Measurements from ENCODE around the gene BPIFA3. TPM values are rescaled to one million over a fixed set of nuclear protein-coding genes. Genes with fewer than 3 reads are reported as not detected.
"Not testable (repeated sequence)": the region's sequence is repeated elsewhere in the genome, so short reads cannot be mapped to it uniquely, and the experiment has no call there.

Gene BPIFA3
- not detected for total RNA-seq

DNA sequence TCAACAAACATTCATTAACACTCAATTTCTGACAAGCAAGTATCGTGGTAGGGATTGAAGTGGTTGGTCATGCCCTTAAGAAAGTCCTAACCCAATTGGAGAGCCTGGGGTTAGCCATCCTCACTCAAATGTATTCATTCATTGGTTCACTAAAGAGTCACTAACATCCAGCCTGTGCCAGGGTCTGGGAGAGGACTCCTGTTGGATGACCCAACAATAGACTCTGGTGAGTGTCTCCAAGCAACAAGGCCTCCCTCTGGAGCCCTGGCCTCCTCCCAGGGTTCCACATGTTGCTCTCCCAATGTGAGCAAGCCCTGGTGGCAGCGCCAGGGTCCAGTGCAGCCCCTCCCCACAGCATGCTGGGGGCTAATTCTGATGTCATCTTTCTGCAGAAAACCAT, at the start of gene BPIFA3:
Gene BPIFA3 (plus strand): TSS at position 301 of the 400 bp plus-strand sequence. CDS start 185 bp downstream, outside the sequence.
- no peak for DNase-seq

DNA sequence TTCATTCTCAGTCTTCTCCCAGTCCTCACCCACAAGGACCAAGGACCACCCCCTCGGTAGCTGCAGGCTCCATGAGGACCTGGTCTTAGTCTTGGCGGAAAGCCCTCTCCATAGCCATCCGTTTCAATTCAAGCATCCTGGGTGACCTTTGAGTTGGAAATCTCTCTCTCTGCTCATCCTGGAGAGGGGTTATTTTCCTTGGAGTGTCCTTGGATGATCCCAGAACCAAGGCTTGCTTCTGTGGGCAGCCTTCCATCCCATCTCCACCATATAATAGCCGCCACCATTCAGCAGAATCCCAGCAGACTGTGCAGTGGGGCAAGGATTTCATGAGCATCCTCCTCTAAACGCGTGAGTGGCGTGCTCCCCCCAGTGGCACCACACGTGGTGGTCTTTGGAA, 49.3 kb upstream of the BPIFA3 start, which contains the start of gene BPIFA2:
Gene BPIFA2 (plus strand): TSS at position 301 of the 400 bp plus-strand sequence. CDS start 987 bp downstream, outside the sequence.
- no peak for DNase-seq

DNA sequence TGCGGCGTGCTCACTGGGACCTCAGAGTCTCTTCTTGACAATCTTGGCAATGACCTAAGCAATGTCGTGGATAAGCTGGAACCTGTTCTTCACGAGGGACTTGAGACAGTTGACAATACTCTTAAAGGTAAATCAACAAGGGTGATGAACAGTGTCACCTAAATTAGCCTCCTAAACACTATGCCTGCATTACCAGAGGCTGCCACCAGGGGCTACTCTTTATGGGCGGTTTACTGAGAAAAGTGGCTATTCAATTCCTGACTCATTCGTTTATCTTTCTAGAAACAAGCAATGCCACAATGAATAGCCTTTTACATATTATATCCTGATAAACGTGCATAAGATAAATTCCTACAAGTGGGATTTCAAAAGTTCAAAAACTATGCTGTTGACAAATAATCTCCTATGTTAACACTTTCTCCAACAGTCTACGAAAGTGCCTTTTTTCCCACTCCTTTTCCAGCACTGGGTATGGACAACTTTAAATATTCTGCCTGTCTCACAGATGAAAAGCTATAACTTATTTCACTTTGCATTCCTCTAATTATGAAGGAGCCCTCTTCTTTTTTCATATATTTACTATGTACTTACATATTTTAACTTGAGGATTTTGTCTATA, 47.9 kb upstream of the BPIFA3 start:
- no peak for DNase-seq

DNA sequence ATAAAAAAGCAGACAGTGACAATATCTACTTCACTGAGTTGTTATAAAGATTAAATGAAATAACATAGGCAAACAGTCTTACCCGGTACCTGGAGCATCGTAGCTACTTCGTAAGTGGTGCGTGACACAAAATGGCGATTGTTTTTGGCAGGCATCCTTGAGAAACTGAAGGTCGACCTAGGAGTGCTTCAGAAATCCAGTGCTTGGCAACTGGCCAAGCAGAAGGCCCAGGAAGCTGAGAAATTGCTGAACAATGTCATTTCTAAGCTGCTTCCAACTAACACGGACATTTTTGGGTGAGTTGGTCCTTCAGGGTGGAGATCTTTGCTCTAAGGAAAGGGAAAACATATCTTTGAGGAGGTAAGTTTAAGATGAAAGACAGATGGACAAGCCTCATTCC, 44.4 kb upstream of the BPIFA3 start:
- DNase-seq, result no peak

DNA sequence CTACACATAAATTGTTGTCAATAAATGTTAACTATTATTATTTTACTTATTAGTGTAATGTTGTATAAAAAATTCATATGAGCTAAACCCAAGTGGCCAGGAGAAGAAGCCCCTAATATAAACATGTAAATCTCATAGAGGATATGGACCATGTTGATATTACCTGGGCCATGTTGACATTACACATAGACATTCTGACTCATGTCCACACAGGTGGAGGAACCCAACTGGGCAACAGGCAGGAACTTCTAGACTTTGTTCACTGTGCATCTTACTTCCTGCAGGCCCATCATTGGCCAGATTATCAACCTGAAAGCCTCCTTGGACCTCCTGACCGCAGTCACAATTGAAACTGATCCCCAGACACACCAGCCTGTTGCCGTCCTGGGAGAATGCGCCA, 42.0 kb upstream of the BPIFA3 start:
- DNase-seq, result no peak

DNA sequence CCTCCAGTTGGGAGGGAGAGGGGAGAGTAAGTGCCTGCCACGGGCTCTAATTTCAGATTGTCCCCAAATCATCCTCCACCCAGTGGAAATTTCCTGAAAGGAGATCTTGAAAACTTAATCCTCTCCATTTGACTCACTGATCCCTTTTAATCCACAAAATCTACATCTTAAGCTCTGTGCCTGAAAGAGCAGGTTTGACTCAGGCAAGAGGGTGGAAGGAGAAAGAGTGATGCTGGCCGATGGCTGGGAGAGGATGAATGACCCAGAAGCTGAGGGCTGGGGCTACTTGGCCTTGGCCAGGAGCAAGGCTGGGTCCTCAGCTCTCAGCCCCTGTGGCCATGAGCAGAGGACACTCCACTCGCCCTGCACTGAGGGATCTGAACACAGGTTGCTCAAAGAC, 41.1 kb upstream of the BPIFA3 start:
- DNase-seq, result no peak

DNA sequence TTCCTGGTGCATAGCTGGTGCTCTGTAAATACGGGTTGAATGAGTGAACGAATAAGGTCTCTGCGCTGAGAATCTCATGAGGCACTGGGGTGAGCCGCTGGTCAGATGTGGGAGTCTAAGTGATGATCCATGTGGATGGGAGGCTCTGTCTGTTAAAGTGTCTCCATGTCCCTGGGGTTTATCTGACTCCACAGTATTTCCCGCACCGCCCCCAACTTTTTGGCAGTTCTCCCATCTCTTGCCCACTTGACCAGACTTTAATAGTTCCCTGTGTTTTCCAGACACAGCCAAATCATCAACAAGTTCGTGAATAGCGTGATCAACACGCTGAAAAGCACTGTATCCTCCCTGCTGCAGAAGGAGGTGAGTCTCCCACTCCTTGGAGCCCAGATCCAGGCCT, 39.3 kb upstream of the BPIFA3 start:
- no peak for DNase-seq

DNA sequence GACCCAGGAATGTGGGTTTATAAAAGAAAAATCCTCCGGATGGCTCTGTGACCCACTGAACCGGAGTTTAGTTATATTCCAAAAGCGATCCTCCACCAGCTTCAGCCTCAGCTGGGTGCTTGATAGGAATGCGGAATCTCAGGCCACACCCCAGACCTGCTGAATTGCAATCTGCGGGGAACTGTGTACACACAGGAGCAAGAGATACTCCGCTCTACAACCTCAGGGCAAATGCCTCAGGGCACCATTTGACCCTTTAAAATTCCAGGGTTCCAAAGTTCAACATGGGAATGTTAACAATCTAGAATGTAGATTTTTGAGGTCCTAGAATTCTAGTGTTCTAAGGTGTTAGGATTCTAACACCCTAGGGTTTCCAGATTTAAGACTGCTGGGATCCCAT, 38.4 kb upstream of the BPIFA3 start:
- DNase-seq, result no peak

DNA sequence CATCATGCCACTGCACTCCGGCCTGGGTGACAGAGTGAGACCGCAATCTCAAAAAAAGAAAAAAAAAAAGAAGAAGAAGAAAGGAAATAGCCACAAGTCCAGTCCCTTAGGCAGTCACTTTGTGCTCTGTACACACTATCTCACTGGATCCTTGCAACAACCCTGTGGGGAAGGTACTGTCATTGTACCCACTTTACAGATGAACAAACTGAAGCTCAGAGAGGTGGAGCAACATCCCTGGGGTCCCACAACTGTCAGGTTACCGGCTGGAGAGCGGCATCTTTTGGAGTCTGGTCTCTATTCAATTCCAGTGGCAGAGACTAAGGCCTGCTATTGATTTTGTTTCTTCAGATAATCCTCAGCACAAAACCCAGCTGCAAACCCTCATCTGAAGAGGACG, 37.0 kb upstream of the BPIFA3 start:
- DNase-seq, result no peak

DNA sequence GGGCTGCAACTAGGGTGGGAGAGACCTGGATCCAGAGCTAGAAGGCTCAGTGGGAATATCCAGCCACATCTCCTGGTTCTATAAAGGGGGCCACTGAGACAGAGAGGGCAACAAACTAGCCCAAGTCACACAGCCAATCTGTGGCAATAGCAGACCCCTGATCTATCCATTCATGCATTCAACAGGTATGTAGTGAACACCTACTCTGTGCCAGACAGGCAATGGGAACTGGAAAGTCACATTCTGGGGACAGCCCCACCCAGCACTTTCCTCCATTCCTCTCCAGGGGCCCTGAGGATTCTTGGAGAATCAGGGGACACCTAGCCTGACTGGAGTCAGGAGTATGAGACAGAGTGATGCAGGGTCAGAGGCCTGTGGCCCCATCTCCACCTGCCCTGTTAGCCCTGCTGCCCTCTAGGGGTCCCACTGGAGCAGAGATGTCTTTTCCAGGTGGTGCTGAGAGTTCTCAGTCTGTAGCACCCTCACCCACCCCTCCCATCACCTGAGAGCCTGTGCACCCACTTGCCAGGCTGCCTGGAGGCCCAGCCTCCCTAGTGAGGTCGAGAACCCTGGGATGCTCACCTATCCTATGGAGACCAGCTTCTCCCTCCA, 35.6 kb upstream of the BPIFA3 start:
- no peak for DNase-seq

DNA sequence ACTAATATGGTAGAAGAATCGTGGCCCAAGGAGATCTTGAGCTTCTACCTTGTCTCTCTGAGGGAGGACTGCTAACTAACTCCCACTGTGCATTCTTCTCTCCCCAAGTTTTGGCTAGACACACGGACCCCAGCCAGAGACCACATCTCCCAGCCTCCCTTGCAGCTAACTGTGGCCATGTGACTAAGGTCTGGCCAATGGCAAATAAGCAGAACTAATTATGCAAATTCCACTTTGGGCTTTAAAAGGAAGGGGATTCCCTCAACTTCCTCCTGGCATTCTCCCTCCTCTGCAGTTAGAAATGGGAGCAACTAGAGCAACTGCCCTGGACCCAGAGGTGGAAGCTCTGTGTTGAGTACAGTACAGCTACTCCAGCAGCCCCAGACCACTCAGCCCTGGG, 33.8 kb upstream of the BPIFA3 start:
- no peak for DNase-seq

DNA sequence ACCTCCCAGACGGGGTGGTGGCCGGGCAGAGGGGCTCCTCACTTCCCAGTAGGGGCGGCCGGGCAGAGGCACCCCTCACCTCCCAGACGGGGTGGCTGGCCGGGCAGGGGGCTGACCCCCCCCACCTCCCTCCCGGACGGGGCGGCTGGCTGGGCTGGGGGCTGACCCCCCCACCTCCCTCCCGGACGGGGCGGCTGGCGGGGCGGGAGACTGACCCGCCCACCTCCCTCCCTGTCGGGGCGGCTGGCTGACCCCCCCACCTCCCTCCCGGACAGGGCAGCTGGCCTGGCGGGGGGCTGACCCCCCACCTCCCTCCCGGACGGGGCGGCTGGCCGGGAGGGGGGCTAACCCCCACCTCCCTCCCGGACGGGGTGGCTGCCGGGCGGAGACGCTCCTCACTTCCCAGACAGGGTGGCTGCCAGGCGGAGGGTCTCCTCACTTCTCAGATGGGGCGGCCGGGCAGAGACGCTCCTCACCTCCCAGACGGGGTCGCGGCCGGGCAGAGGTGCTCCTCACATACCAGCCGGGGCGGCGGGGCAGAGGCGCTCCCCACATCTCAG, 32.0 kb upstream of the BPIFA3 start:
- not testable (repeated sequence) for DNase-seq

DNA sequence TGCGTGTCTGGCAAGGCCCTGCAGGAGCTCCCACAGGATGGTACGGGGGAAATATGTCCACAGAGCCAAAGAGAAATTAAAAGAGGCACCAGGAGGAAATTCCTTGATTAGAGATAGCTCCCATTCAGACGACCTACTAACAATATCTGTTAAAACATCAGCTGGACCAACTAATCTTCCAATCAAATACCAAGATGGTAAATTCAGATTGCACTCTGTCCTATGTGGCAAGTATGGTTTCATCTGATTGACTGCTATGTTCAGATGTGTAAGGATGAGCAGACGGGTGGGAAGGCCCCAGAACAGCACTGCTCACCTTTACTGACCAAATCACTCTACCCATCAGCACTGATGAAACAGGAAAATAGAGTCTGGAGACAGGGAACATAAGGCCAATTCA, 29.7 kb upstream of the BPIFA3 start:
- no peak for DNase-seq

DNA sequence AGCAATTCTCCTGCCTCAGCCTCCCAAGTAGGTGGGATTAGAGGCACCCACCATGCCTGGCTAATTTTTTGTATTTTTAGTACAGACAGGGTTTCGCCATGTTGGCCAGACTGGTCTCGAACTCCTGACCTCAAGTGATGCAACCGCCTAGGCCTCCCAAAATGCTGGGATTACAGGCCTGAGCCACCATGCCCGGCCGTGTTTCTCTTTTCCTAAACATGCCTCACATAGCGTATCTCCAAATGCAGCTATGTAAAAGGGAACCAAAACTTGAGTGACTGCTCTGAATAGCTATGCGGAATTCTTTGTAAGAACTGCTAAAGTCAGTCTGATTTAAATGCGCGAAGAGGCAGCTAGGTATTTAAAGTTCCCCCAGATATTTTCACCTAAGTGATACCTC, 28.7 kb upstream of the BPIFA3 start:
- DNase-seq, result no peak

DNA sequence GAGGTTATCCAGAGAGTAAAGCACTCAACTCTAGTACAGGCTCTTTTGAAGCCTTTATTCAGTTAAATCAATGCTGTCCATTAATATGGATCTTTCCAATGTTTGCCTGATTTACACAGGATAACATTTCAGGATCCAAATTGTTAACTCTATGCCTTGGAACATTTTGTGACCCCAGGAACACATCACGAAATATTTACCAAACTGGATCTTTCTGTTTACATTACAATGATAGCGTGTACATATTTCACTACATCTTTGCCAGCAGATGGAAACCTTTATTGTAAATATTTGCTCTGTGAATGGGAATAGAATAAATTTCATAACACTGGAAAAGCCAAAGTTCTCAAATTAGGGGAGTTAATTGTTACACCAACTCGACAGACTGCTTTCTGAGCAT, 25.7 kb upstream of the BPIFA3 start:
- DNase-seq, result no peak

DNA sequence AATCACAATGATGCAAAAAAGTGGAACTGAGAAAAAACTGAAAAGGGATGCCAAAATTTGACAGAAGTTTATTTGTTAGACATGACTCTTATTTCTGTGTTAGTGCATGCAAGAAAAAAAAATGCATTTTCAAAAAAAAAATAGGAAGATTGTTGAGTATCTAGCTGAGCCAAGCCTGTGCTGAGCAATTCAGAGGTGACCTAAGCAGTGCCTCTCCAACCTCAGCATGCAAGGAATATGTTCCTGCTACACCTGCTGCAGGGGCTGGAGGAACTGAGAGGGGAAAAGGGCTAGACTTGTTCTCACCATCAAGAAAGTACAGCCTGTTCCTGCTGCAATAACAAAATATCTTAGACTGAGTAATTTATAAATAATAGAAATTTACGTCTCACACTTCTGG, 25.2 kb upstream of the BPIFA3 start:
- no peak for DNase-seq

DNA sequence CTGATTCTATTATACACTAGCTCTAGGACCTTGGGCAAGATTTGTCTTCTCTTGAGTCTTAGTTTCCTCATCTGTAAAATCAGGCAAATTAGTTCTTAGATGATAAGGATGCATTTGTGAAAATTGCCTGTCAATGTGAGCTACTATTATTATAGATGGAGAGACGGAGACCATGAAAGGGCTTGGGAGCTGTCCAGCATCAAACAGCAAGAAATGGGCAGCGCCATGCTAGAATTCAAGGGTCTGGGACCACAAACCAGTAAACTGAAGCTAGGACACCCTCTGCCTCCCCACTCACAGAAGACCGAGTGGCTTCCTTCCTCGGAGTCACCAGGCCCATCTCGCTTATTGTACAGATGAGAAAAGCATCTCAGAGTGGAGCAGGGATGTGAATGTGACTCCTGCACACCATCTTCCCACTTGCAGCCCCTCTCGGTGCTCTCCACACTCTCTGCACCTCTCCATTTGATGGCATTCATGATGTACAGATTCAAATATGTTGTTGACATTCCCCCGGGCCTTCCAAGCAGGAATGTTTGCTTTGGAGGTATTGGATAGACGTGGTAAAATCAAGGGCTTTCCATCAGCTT, 24.1 kb upstream of the BPIFA3 start:
- DNase-seq, result no peak

DNA sequence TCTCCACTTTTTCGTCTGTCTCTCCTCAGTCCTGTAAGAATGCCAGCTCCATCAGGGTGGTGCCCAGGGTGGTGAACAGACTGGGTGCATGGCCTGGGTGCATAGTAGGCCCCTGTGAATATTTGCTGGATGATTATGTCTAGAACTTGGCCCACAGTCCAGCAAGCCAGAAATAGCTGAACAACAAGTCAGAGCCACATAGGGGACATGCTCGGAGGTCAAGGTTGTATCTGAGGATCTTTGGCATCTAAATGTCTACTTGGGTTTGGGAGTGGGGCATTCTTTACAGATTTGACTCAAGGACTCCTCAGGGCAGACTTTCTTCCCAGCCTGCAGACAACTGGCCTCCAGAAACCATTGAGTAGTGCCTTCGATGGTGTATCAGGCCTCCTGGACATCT, 18.1 kb upstream of the BPIFA3 start:
- DNase-seq, result no peak

DNA sequence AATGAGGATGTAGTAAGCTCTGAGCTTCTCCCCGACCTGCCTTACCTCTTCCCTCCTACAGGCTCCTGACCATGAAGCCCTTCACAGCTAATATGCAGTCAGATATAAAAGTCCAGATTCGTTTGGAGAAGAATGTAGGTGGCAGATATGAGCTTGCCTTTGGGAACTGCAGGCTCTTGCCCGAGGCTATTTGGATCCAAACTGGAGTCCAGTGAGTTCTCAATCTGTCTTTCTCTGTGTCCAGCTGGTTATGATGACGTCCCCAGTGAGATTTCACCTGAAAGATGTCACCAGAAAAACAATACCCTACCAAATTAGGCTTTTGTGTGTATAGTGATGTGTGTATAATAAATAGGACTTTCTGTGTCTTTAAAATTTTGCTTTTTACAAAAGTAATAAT, 14.7 kb upstream of the BPIFA3 start:
- no peak for DNase-seq

DNA sequence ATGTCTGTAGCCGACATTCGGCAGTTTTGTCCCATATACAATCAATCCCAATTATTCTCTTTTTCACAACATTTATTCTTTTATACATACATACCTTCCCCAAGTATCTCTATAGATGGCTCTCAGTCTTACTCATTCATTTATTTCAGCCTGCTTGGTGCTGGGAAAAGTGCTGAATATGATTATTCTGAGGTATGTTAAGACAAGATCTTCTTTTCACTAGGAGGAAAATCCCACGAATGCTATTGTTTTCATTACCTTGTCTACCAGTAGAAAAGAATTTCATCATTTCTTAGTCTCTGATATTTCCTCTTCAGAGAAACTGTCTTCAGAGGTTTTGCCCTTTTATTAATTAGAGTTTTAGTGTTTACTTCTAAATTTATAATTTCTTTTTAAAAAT, 13.7 kb upstream of the BPIFA3 start:
- no peak for DNase-seq

DNA sequence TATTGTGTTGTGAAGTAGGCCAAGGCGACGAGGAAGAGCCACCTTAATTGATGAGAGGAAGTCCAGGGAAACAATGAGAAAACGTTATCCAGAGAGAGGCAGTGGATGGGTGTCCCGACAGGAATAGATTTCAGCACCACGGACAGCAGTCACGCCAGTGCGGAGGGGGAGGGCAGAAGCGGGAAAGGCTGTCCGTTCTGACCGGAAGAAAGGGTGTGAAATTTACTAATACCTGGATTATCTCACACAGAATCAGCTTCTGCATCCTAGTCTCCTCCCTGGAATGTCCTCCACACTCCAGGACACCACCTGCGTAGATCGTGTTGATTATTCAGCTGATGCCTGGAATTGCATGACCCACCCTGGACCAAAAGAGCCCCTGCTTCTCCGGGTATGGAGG, 7.4 kb upstream of the BPIFA3 start:
- DNase-seq, result no peak

DNA sequence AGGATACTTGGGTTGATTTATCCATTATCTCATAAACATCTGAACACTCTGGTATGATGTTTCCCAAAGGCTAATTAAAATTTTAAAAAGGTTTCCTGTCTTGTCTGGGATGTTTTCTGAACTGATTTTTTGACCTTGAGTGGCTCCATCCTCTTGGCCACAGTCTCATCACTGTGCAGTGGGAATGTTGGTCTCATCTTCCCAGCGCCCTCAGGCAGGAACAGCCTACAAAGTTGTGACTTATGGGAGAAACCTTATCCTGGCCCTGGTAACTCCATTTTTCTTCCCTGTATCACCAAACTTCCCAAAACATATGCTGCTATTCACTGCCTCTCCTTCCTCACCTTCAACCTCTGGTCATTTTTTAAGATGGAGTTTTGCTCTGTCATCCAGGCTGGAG, 6.8 kb upstream of the BPIFA3 start:
- DNase-seq, result no peak

DNA sequence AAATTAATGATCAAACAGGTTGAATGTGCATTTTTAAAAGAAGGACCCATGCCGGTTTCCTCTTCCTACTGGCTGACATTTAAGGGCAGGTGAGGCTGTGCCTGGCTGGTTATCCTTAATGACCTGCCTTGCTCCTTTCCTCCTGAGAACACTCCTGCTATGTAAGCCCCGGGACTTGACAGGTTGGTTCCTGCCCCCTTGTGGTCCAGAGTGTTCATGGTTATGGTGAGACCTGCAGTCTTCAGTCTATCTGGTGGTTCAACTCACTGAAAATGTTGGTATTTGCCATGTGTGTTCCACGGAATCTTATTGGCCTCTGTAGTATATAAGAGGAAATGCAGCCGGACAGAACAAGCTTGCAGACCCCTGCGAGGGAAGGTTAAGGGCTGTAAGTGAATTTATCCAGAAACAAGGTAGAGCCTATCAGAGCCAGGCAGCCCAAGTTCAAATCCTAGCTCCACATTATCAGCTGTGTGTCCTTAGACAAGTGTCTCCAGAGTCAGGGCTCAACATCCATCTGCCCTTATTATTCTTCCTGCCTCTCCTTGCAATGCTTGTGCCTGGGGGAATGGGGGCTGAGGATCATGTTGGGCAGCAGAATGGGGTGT, 5.2 kb upstream of the BPIFA3 start:
- DNase-seq, result no peak

DNA sequence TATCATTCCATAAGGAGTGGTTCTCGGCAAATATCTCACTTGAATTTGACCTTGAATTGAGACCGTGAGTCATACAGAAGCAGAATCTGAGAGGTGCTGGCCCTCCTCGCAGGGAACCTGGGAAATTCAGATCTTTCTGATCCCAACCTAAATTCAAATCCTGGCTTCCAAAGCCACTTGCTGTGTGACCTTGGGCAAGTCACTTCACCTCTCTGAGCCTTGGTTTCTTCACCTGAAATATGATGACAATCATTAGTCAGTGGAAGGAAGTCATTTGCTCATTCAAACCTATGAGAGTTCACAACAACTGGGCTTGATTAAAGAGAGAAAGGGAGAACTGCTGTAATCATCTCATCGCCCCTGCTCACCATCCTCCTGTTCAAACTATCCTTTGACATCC, 7.2 kb downstream of the BPIFA3 start:
- no peak for DNase-seq
